NCI-H2227 treated with DMSO at 0.1 percent for 48 hours (cell line): ENCODE measurements around the gene PPP1R9B.

Experiments
- DNase-seq: peaks from one replicate; lab custom pipeline; 2025; lab: John Stamatoyannopoulos, UW

PPP1R9B gene

GRCh38 chr17:50139950-50140885, 10.3 kb downstream of the PPP1R9B start:
- DNase-seq: peak; percentile 53

DNA sequence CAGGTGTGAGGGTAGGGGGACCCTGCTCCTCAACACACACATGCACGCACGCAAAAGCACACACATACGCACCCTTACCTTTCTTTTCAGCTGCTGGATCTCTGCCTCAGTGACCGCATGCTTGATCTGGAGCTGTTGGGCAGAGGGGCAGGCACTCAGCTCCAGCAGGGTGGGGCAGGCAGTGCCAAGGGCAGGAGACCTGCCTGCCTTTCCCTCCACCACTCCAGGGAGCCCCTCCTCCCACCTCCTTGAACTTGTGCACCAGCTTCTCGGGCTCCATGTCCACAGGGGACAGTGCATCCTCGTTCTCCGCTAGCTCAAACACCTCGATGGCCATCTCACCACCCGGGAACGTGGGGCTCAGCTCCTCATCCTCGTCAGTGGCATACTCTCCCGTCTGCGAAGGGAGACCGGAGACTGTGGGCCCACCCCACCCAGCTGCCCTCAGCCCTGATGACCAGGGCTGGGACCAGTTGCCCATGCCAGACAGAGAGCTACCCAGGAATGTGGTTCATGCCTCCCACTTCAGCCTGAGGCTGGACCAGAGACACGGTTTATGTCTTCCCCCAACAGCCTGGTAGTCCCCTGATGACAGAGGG, 11.2 kb downstream of the PPP1R9B start:
- DNase-seq: no peak

GRCh38 chr17:50137042-50137441, 13.4 kb downstream of the PPP1R9B start:
- no peak for DNase-seq

GRCh38 chr17:50136096-50136687, 14.3 kb downstream of the PPP1R9B start:
- no peak for DNase-seq

DNA sequence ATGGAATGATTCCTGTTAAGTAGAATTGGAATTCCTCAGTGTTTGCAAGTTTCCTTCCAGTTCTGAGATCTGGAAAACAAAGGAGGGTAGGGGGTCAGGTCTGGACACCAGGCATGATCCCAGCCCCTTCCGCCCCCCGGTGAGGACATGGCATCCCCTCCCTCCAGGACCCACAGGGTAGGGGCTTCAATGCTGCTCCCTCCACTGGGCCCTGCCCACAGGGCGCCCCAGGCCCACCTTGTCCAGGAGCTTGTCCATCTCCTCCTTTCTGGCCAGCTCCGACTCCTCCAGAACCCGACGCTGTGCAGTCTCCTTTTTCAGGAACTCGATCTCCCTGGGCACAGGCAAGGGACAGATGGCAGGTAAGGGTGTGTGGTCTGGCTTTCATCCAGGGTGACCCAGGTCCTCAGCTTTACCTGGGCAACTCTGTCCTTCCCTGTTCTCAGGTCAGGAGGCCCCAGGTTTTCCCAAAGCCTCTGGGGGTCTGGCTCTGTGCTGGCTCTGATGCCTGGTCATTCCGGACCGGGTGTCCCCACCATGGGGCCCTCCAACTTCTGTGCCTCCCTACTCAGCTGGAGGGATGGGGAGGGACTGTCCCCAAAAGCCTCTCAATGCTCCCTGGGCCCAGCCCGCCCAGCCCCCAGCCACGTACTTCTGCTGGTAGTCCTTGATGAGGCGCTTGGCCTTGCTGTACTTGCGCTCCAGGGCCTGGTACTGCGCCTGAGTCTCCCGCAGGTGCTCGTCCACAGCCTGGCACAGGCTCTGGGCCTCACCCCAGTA, 15.0 kb downstream of the PPP1R9B start:
- no peak for DNase-seq

DNA sequence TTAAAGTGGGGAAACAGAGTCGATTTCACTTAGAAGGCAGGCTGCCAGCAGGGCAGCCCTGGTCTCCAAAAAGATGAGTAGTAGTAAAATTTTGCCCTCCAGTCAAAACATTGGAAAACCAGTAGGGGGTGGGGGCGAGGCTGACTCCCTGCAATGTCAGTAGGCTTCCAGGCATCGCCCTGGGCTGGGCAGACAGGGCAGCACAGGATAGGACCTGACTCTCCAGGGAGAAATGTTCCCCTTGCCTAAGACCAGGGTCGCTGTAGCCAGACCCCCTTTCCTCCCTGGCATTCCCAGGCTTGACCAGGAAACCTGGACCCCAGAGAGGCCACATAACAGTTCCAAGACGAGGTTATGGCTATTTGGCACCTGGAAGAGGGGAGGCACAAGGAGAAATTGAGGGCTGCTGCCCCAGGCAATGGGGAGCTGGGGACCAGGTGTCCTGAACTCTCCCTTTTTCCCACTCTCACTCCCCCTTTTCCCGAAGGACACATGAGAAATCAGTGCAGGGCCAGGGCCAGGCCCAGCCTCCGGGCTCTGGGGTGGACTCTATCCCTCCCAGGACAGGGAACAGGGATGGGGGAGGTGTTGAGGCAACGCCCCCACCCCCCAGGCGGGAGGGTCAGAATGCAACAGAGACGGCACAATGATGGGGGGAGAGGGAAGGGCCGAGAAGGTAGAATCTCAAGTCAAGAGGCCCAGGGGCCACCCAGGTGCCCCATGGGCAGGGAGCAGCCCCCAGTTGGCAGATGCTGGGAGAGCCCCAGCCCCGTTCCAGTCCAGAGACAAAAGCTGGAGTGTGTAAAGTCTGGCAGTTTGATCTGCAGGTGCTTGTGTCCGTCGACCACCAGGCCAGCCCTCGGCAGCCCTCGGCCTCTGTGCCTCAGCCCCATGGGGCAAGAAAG, 16.0 kb downstream of the PPP1R9B start:
- no peak for DNase-seq

DNA sequence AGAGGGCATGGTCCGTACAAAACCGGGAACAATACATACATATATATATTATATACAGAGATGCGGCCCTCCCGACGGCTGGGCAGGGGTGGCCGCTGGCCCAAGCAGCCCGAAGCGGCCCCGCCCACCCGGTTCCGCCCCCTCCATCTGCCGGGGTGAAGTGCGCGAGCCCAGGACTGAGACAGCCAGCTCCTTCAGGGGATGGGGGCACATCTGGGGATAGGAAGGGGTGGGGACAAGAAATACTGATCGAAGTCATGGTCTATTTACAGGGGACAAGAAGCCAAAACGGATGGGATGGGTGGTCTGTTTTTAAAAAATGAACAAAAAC, 16.7 kb downstream of the PPP1R9B start:
- no peak for DNase-seq

GRCh38 chr17:50133028-50133768, 17.3 kb downstream of the PPP1R9B start:
- DNase-seq: no peak

GRCh38 chr17:50132104-50132794, 18.2 kb downstream of the PPP1R9B start:
- DNase-seq: no peak

GRCh38 chr17:50130559-50131305, 19.7 kb downstream of the PPP1R9B start:
- no peak for DNase-seq

DNA sequence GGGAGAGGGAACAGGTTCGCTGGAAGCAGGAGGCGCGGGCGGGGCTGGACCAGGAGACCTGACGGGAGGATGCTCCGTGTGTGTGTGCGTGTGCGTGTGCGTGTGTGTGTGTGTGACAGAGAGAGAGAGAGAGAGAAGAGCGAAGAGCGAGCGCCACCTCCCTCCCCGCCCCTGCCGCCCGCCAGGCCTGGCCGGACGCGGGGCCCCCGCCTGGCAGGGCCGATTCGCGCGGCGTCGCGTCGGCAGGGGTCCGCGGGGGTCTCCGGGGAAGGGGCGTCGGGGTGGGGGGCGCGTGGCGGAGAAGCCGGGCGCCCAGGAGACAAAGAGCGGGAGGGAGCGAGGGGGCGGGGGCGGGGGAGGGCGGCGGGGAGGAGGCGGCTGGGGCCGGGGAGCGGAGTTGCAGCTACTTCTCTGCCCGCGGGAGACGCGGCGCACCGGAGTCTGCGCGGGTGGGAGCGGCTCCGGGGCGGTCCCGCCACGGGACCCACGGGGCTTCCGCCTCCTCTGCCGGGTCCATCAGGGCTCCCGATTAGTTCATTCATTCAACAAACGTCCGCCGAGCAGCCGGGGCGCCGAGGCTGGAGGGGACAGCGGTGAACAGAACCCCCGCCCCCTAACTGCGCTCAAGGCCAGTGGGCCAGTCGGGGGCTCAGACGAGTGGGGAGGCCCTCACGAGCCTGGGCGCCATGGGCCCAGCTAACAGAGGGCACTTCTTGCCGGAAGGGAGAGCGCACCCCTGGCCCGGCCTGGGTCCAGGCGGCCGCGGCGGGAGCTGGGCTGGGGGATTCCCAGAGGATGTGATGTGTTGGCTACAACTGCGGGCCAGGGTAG, 20.5 kb downstream of the PPP1R9B start, which contains the start of gene SAMD14:
TSS of gene SAMD14 (minus strand) at position 433 of the 831 bp plus-strand sequence. CDS start 5,201 bp downstream, outside the sequence.
- peak; percentile 71 for DNase-seq

GRCh38 chr17:50129353-50129727, 21.1 kb downstream of the PPP1R9B start:
- DNase-seq: no peak

- peak; percentile 63 for DNase-seq
Measured at GRCh38 chr17:50128441-50129352, 21.8 kb downstream of the PPP1R9B start.

DNA sequence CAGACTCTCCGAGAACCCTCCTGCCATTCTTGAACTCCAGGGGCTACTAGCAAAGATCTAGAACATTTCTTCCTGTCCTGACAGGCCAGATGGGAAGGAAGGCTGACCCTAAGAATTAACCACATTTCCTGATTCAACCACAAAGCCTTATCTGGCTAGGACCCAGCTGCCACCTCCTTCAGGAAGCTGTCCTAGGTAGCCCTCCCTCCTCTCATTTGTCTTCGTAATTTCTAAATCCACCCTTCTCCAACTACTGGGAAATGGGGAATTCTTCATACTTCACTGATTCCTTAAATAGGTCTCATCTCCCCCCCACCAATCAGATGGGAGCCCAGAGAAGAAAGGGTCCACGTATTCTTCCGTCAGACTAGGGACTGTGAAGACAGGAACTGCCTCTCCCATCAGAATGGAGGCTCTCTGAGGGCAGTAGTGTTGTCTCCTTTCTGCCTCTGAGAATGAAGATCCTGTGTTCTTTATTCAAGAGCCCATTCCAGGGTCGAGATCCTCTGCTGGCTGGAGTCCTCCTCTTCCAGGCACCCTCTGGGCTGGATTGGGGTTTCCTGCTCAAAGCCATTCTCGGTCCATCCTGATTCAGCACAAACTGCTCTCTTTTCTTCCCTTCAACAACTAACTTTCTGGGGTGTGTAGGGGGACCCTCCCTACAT, 22.6 kb downstream of the PPP1R9B start:
- no peak for DNase-seq

DNA sequence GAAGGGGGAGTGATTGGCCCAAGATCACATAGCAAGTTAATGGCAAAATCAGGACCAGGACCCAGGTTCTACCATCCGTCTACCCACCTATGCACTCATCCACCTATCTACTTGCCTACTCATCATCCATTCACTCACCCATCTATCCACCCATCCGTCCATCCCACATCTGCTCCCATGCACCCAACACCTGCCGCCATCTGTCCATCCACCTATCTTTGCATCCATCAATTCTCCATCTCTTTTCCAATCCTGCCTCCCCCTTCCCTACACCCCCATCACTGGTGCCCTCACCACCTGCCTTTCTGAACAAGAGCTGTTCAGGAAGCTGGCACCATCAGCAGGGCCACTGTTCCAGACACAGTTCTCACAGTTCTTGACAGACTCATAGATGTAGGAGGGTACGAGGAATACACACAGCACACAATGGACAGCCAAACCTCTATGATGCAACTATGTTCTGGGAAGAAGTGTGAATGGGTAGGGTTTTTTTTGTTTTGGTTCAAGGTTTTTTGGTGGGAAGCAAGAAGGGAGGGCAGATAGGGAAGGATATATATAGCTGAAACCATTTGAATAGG, 25.0 kb downstream of the PPP1R9B start:
- no peak for DNase-seq

DNA sequence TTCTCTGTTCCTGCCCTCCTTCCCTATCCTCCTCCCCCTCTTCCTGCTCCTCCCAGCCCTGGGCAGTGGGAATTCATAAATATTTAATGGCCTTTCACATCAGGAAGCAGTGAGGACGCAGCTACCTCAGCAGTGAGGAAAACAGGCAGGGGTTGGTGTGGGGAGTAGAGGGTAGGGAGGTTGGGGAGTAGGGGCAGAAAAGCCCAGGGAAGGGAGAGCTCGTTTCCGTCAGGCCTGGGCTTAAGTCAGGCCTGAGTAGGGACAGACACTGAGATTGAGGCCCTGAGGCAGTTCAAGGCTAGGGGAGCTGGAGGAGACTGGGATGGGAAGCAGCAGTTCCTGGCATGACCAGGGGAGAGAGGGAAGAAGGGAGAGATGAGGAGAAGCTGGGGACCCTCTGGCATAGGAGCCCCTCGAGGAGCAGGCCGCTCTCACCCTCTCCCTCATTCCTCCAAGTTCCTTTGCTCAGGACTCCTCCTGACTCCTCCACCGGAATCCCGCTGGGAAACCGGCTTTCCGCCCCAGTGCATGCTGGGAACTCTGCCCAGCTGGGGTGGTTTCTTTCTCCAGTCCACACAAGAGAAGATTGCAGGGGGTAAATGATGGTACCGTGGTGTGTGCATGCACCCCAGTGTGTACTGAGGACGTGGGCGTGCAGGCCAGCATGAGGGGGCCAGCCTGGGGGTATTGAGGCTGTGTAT, 26.7 kb downstream of the PPP1R9B start:
- peak; percentile 10 for DNase-seq
